Loucy (cell line): ENCODE data around the gene NPBWR2.

Experiments
- H2AFZ ChIP-seq: fragments of 200-600 bp; sonication (generic); 2 replicates; pipeline ENCODE4 v1.6.0; 2016; ENCODE audit warnings: antibody characterized with exemption, mild to moderate bottlenecking, low read length, moderate library complexity
- H3F3A ChIP-seq: fragments of 200-600 bp; 2 replicates; pipeline ENCODE4 v1.6.0; 2016; ENCODE audit warnings: antibody characterized with exemption, low read depth, mild to moderate bottlenecking
- H3K27me3 ChIP-seq: fragments of 200-600 bp; sonication (generic); 2 replicates; pipeline ENCODE4 v1.6.1; 2014; ENCODE audit warnings: low read length, mild to moderate bottlenecking; ENCODE audit not compliant: insufficient read depth, poor library complexity, severe bottlenecking
- H3K36me3 ChIP-seq: fragments of 200-600 bp; sonication (generic); 2 replicates; pipeline ENCODE4 v1.6.1; 2016; ENCODE audit warnings: low read length; ENCODE audit not compliant: insufficient read depth
- H3K4me1 ChIP-seq: fragments of 200-600 bp; sonication (generic); 2 replicates; pipeline ENCODE4 v1.5.1; 2014; ENCODE audit warnings: low read length, mild to moderate bottlenecking; ENCODE audit not compliant: insufficient read depth, poor library complexity, severe bottlenecking
- H3K4me2 ChIP-seq: fragments of 200-600 bp; sonication (generic); 2 replicates; pipeline ENCODE4 v1.6.0; 2014; ENCODE audit warnings: antibody characterized with exemption, low read length, low read depth, mild to moderate bottlenecking; ENCODE audit not compliant: poor library complexity, severe bottlenecking
- H3K4me3 ChIP-seq: fragments of 200-600 bp; sonication (generic); 2 replicates; pipeline ENCODE4 v1.5.1; 2014; ENCODE audit warnings: low read length, mild to moderate bottlenecking, mixed read lengths; ENCODE audit not compliant: poor library complexity, severe bottlenecking
- H3K79me2 ChIP-seq: fragments of 200-600 bp; sonication (generic); 2 replicates; pipeline ENCODE4 v1.6.1; 2014; ENCODE audit warnings: low read length; ENCODE audit not compliant: insufficient read depth
- H3K9ac ChIP-seq: fragments of 200-600 bp; sonication (generic); 2 replicates; pipeline ENCODE4 v1.6.0; 2014; ENCODE audit warnings: mild to moderate bottlenecking, low read depth, low read length, moderate library complexity; ENCODE audit not compliant: poor library complexity, severe bottlenecking
- H3K9me2 ChIP-seq: fragments of 200-600 bp; sonication (generic); replicated peaks from 2 replicates; pipeline ENCODE4 v1.6.1; 2016; ENCODE audit warnings: low read depth, low read length, mixed read lengths
- H3K9me3 ChIP-seq: fragments of 200-600 bp; sonication (generic); 2 replicates; pipeline ENCODE4 v1.6.1; 2014; ENCODE audit warnings: mild to moderate bottlenecking, antibody characterized with exemption, low read length, low read depth; ENCODE audit not compliant: insufficient read depth
- H4K20me1 ChIP-seq: fragments of 200-600 bp; sonication (generic); 2 replicates; pipeline ENCODE4 v1.6.0; 2014; ENCODE audit warnings: antibody characterized with exemption, low read length, mild to moderate bottlenecking; ENCODE audit not compliant: insufficient read depth, poor library complexity, severe bottlenecking
- EZH2phosphoT487 ChIP-seq: fragments of 200-600 bp; IDR thresholded peaks from 2 replicates; pipeline ENCODE4 v1.6.1; 2018; ENCODE audit warnings: antibody characterized with exemption, mild to moderate bottlenecking, moderate library complexity, borderline replicate concordance
- TF ChIP-seq, protein P1 (sequence below): fragments of 200-600 bp; sonication (generic); conservative IDR thresholded peaks from 2 replicates; pipeline ENCODE4 v1.5.1; 2014; ENCODE audit warnings: mild to moderate bottlenecking, antibody characterized with exemption, low read length

Gene NPBWR2

GRCh38 chr20:64070244-64070993, 36.9 kb downstream of the NPBWR2 start:
- Histone ChIP-seq H3K9me3 (no peaks in the 10 kb centered on the region), H3K4me1 (peaks cover 38% of the 10 kb centered on the region), H3F3A (no peaks in the 10 kb centered on the region), H3K4me3 (no peak overlapping the region), H3K36me3 (no peaks in the 10 kb centered on the region), H3K9ac (no peak overlapping the region), H3K79me2 (no peaks in the 10 kb centered on the region), H3K4me2 (no peak overlapping the region), H2AFZ (no peak overlapping the region), H3K27me3 (no peaks in the 10 kb centered on the region), H3K9me2 (no peaks in the 10 kb centered on the region), H4K20me1 (no peaks in the 10 kb centered on the region)
- no peak for TF ChIP-seq EZH2phosphoT487
- TF ChIP-seq, protein P1, sequence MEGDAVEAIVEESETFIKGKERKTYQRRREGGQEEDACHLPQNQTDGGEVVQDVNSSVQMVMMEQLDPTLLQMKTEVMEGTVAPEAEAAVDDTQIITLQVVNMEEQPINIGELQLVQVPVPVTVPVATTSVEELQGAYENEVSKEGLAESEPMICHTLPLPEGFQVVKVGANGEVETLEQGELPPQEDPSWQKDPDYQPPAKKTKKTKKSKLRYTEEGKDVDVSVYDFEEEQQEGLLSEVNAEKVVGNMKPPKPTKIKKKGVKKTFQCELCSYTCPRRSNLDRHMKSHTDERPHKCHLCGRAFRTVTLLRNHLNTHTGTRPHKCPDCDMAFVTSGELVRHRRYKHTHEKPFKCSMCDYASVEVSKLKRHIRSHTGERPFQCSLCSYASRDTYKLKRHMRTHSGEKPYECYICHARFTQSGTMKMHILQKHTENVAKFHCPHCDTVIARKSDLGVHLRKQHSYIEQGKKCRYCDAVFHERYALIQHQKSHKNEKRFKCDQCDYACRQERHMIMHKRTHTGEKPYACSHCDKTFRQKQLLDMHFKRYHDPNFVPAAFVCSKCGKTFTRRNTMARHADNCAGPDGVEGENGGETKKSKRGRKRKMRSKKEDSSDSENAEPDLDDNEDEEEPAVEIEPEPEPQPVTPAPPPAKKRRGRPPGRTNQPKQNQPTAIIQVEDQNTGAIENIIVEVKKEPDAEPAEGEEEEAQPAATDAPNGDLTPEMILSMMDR = no peak

GRCh38 chr20:64069614-64070243, 37.6 kb downstream of the NPBWR2 start:
- Histone ChIP-seq H3K4me1 (peaks cover 45% of the 10 kb centered on the region), H4K20me1 (no peaks in the 10 kb centered on the region), H3K79me2 (no peaks in the 10 kb centered on the region), H3K4me2 (no peak overlapping the region), H3K9me2 (no peaks in the 10 kb centered on the region), H2AFZ (no peak overlapping the region), H3K4me3 (no peak overlapping the region), H3K9ac (no peak overlapping the region), H3K36me3 (no peaks in the 10 kb centered on the region), H3K9me3 (no peaks in the 10 kb centered on the region), H3K27me3 (no peaks in the 10 kb centered on the region), H3F3A (no peaks in the 10 kb centered on the region)
- TF ChIP-seq, protein P1 = peak; percentile 80
- TF ChIP-seq EZH2phosphoT487 = no peak

DNA sequence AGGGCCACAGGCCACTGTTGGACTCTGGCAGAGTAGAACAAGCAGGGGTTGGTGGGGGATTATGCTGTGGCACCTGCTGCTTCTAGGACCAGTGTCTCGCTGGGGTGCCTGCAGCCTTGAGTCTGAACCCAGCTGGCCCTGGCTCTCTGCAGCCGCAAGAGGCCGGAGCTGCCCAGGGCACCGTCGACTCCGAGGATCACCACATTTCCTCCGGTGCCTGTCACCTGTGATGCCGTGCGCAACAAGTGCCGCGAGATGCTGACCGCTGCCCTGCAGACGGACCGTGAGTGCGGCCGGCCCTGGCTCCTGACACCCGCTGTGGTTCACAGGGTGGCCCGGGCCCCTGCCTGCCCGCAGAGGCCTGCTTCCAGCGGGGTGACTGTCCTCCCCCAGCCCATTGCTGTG, 38.2 kb downstream of the NPBWR2 start:
- Histone ChIP-seq H2AFZ (no peak overlapping the region), H3K79me2 (peaks cover 3% of the 10 kb centered on the region; the same call in 1 of the 2 replicates), H3K27me3 (no peaks in the 10 kb centered on the region), H3K9ac (no peak overlapping the region), H3K4me3 (no peak overlapping the region), H3K9me3 (no peaks in the 10 kb centered on the region), H3K9me2 (no peaks in the 10 kb centered on the region), H3F3A (no peaks in the 10 kb centered on the region), H3K4me2 (no peak overlapping the region), H4K20me1 (no peaks in the 10 kb centered on the region), H3K36me3 (no peaks in the 10 kb centered on the region), H3K4me1 (peaks cover 51% of the 10 kb centered on the region)
- TF ChIP-seq, protein P1 = no peak
- TF ChIP-seq EZH2phosphoT487 = no peak
